ENCODE results near the gene BTBD1. TPM values are rescaled to one million over a fixed set of nuclear protein-coding genes. Genes with fewer than 3 reads are reported as not detected.
"Not testable (repeated sequence)": the region's sequence is repeated elsewhere in the genome, so short reads cannot be mapped to it uniquely, and the experiment has no call there.

The BTBD1 gene
- total and polyA plus RNA-seq, 2 donors, result 44.4 to 61.1 TPM

GRCh38 chr15:83016906-83017305, 50.1 kb downstream of the BTBD1 start:
- 97% methylated on average over 5 of the region's 5 CpGs for WGBS
- Histone ChIP-seq H3K27me3 (ENCODE audit: control insufficient read depth in 2 of 2, insufficient read depth in 1 of 2, low read length in 1 of 2) (no peaks in the 10 kb centered on the region), H3K4me3 (ENCODE audit: low read length in 2 of 2) (no peak overlapping the region), H3K36me3 (ENCODE audit: control insufficient read depth in 2 of 2, insufficient read depth in 2 of 2, low read length in 1 of 2) (peaks cover 13 to 30% of the 10 kb centered on the region in 2 donors), H3K4me1 (ENCODE audit: control insufficient read depth in 2 of 2, insufficient read depth in 2 of 2, low read length in 2 of 2) (peaks cover 8% of the 10 kb centered on the region in 2 donors), H3K9me3 (ENCODE audit: control insufficient read depth in 2 of 2, insufficient read depth in 1 of 2, low read length in 1 of 2) (no peaks in the 10 kb centered on the region), H3K27ac (ENCODE audit: low read depth in 1 of 2, low read length in 1 of 2) (no peak overlapping the region)
- no peak for DNase-seq (ENCODE audit: low read depth in 6 of 9, low spot score in 9 of 9)

DNA sequence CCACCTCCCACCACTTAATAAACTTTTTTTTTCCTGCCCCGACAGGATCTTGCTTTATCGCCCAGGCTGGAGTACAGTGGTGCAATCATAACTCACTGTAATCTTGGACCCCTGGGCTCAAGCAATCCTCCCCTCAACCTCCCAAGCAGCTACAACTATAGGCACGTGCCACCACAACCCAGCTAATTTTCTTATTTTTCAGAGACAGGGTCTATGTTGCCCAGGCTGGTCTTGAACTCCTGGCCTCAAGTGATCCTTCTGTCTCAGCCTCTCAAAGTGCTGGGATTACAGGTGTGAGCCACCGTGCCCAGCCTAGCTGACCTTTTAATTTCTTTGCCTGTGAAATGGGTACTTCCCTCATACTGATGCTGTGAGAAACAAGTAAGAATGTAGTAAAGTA, 51.7 kb downstream of the BTBD1 start:
- 97% methylated on average over 4 of the region's 4 CpGs for WGBS
- H3K27me3 ChIP-seq (ENCODE audit: control insufficient read depth in 2 of 2, insufficient read depth in 1 of 2, low read length in 1 of 2), result no peaks in the 10 kb centered on the region

DNA sequence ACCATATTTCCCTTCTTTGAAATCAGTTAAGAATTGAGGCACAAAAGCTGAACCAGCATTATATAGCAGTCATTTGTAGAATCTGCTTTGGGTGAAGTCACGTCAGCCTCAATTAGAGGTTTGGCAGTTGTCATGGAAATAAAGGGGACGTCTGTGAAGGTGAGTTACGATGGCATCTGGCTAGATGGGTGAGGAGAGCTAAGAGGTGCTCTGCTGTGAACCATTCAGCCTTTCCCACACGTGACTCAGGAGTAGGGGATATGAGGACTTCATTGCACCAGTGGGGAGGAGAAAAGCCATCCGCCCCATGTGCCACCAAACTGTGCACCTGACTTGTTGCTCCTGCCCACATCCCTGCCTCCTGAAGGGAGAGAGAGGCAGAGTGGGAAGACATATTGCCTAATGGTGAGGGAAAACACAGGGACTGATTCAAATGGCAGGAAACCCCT, 52.8 kb downstream of the BTBD1 start:
- DNase-seq (ENCODE audit: low read depth in 6 of 9, low spot score in 9 of 9), result no peak
- peaks cover 8 to 11% of the 10 kb centered on the region in 2 donors for H3K36me3 ChIP-seq (ENCODE audit: control insufficient read depth in 2 of 2, insufficient read depth in 2 of 2, low read length in 1 of 2)
- H3K27me3 ChIP-seq (ENCODE audit: control insufficient read depth in 2 of 2, insufficient read depth in 1 of 2, low read length in 1 of 2), result no peaks in the 10 kb centered on the region
- peaks cover 18 to 19% of the 10 kb centered on the region in 2 donors for H3K4me1 ChIP-seq (ENCODE audit: control insufficient read depth in 2 of 2, insufficient read depth in 2 of 2, low read length in 2 of 2)
- H3K4me3 ChIP-seq (ENCODE audit: low read length in 2 of 2), result no peak overlapping the region
- H3K27ac ChIP-seq (ENCODE audit: low read depth in 1 of 2, low read length in 1 of 2), result no peak overlapping the region
- peaks cover 0 to 7% of the 10 kb centered on the region in 2 donors for H3K9me3 ChIP-seq (ENCODE audit: control insufficient read depth in 2 of 2, insufficient read depth in 1 of 2, low read length in 1 of 2)
- 91% methylated on average over 5 of the region's 5 CpGs for WGBS

More for the DNA sequence above, 51.7 kb downstream of the BTBD1 start:
- Histone ChIP-seq H3K36me3 (ENCODE audit: control insufficient read depth in 2 of 2, insufficient read depth in 2 of 2, low read length in 1 of 2) (peaks cover 13 to 21% of the 10 kb centered on the region in 2 donors), H3K4me1 (ENCODE audit: control insufficient read depth in 2 of 2, insufficient read depth in 2 of 2, low read length in 2 of 2) (peaks cover 14 to 15% of the 10 kb centered on the region in 2 donors), H3K9me3 (ENCODE audit: control insufficient read depth in 2 of 2, insufficient read depth in 1 of 2, low read length in 1 of 2) (peaks cover 0 to 7% of the 10 kb centered on the region in 2 donors), H3K4me3 (ENCODE audit: low read length in 2 of 2) (no peak overlapping the region), H3K27ac (ENCODE audit: low read depth in 1 of 2, low read length in 1 of 2) (no peak overlapping the region)
- DNase-seq (ENCODE audit: low read depth in 6 of 9, low spot score in 9 of 9), result no peak

- Histone ChIP-seq H3K27ac (ENCODE audit: low read depth in 1 of 2, low read length in 1 of 2) (no peak overlapping the region), H3K27me3 (ENCODE audit: control insufficient read depth in 2 of 2, insufficient read depth in 1 of 2, low read length in 1 of 2) (no peaks in the 10 kb centered on the region), H3K9me3 (ENCODE audit: control insufficient read depth in 2 of 2, insufficient read depth in 1 of 2, low read length in 1 of 2) (peaks cover 0 to 7% of the 10 kb centered on the region in 2 donors), H3K36me3 (ENCODE audit: control insufficient read depth in 2 of 2, insufficient read depth in 2 of 2, low read length in 1 of 2) (peaks cover 11 to 13% of the 10 kb centered on the region in 2 donors), H3K4me1 (ENCODE audit: control insufficient read depth in 2 of 2, insufficient read depth in 2 of 2, low read length in 2 of 2) (peaks cover 18 to 19% of the 10 kb centered on the region in 2 donors), H3K4me3 (ENCODE audit: low read length in 2 of 2) (no peak overlapping the region)
- no peak for DNase-seq (ENCODE audit: low read depth in 6 of 9, low spot score in 9 of 9)
- WGBS, result over 99% methylated on average over 6 of the region's 6 CpGs
Observed at GRCh38 chr15:83012636-83013035, 54.4 kb downstream of the BTBD1 start.

DNA sequence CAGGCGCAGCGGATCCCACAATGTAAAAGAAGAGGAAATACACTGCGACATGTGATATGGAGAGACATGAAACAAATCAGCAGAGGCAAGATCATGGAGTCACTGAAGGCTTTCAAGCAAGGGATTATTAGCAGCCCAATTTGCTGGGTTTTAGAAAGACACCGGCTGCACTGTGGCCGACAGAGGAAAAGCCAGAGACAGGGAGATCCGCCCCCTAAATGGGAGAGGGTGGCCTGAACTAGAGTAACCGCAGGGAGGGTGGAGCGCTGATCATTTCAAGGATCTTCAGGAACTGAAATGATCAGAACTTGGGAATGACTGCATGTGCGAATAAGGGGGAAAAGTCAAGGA, 55.0 kb downstream of the BTBD1 start:
- peaks cover 18 to 19% of the 10 kb centered on the region in 2 donors for H3K4me1 ChIP-seq (ENCODE audit: control insufficient read depth in 2 of 2, insufficient read depth in 2 of 2, low read length in 2 of 2)
- WGBS, result 43% methylated on average over 9 of the region's 9 CpGs
- H3K36me3 ChIP-seq (ENCODE audit: control insufficient read depth in 2 of 2, insufficient read depth in 2 of 2, low read length in 1 of 2), result peaks cover 11 to 13% of the 10 kb centered on the region in 2 donors
- H3K9me3 ChIP-seq (ENCODE audit: control insufficient read depth in 2 of 2, insufficient read depth in 1 of 2, low read length in 1 of 2), result peaks cover 0 to 7% of the 10 kb centered on the region in 2 donors
- no peaks in the 10 kb centered on the region for H3K27me3 ChIP-seq (ENCODE audit: control insufficient read depth in 2 of 2, insufficient read depth in 1 of 2, low read length in 1 of 2)
- H3K27ac ChIP-seq (ENCODE audit: low read depth in 1 of 2, low read length in 1 of 2), result peak overlapping the region; percentile 89 to 92
- peak overlapping the region; percentile 89 to 97 for H3K4me3 ChIP-seq (ENCODE audit: low read length in 2 of 2)
- DNase-seq (ENCODE audit: low read depth in 6 of 9, low spot score in 9 of 9), result no peak

GRCh38 chr15:83011271-83012075, 55.6 kb downstream of the BTBD1 start, which contains the start of gene C15orf40:
TSS of gene C15orf40 (minus strand) at chr15:83011639. CDS start at chr15:83011607, 32 bp downstream.
- peaks cover 18 to 19% of the 10 kb centered on the region in 2 donors for H3K4me1 ChIP-seq (ENCODE audit: control insufficient read depth in 2 of 2, insufficient read depth in 2 of 2, low read length in 2 of 2)
- 1% methylated on average over 64 of the region's 64 CpGs for WGBS
- H3K27me3 ChIP-seq (ENCODE audit: control insufficient read depth in 2 of 2, insufficient read depth in 1 of 2, low read length in 1 of 2), result no peaks in the 10 kb centered on the region
- peak within 1 kb of the TSS; percentile 89 to 92 for H3K27ac ChIP-seq (ENCODE audit: low read depth in 1 of 2, low read length in 1 of 2)
- H3K4me3 ChIP-seq (ENCODE audit: low read length in 2 of 2), result peak within 1 kb of the TSS; percentile 89 to 97
- peaks cover 0 to 7% of the 10 kb centered on the region in 2 donors for H3K9me3 ChIP-seq (ENCODE audit: control insufficient read depth in 2 of 2, insufficient read depth in 1 of 2, low read length in 1 of 2)
- peak; percentile 61 to 93 (median 82) for DNase-seq (ENCODE audit: low read depth in 6 of 9, low spot score in 9 of 9)
- peaks cover 13 to 19% of the 10 kb centered on the region in 2 donors for H3K36me3 ChIP-seq (ENCODE audit: control insufficient read depth in 2 of 2, insufficient read depth in 2 of 2, low read length in 1 of 2)

DNA sequence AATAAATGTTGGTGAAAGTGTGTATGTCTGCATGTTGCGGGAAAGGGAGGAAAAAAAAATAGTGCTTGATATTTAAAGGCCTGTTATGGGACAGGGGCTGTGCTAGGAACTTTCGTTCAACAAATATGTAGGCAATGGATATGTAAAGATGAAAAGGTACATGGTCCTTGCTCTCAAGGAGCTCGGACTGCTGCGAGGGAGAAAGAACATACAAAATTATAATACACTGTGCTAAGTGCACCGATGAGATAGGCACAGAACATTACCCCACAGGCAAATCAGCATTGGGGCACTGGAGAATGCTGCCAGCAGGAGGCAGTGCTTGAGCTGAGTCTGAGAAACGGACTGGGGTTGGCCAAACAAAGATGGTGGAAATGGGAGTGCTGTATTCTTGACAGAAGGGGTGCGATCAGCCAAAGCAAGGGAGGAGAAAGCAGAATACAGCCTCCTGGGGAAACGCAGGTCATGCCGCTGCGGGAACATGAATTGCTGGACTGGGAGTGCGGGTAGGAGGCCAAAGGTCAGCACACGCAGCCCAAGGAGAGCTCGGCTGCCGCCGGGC, 56.3 kb downstream of the BTBD1 start:
- H3K4me3 ChIP-seq (ENCODE audit: low read length in 2 of 2), result peak overlapping the region; percentile 89 to 97
- peak; percentile 43 to 85 (median 66) for DNase-seq (ENCODE audit: low read depth in 6 of 9, low spot score in 9 of 9)
- H3K27me3 ChIP-seq (ENCODE audit: control insufficient read depth in 2 of 2, insufficient read depth in 1 of 2, low read length in 1 of 2), result no peaks in the 10 kb centered on the region
- WGBS, result 11% methylated on average over 15 of the region's 15 CpGs
- peak overlapping the region; percentile 89 to 92 for H3K27ac ChIP-seq (ENCODE audit: low read depth in 1 of 2, low read length in 1 of 2)
- peaks cover 18 to 19% of the 10 kb centered on the region in 2 donors for H3K4me1 ChIP-seq (ENCODE audit: control insufficient read depth in 2 of 2, insufficient read depth in 2 of 2, low read length in 2 of 2)
- H3K36me3 ChIP-seq (ENCODE audit: control insufficient read depth in 2 of 2, insufficient read depth in 2 of 2, low read length in 1 of 2), result peaks cover 13 to 21% of the 10 kb centered on the region in 2 donors
- H3K9me3 ChIP-seq (ENCODE audit: control insufficient read depth in 2 of 2, insufficient read depth in 1 of 2, low read length in 1 of 2), result peaks cover 0 to 7% of the 10 kb centered on the region in 2 donors

DNA sequence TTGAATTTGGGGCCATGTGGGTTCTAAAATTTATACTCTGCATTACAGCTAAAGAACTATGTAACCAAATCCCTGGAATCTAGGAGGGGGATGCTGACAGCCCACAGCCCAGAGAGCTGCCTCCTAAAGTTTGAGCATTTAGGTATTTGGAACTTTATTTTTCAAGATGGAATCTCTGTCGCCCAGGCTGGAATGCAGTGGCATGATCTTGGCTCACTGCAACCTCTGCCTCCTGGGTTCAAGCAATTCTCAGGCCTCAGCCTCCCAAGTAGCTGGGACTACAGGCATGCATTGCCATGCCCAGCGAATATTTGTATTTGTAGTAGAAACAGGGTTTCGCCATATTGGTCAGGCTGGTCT, 66.4 kb downstream of the BTBD1 start:
- WGBS, result 98% methylated on average over 3 of the region's 3 CpGs
- H3K9me3 ChIP-seq (ENCODE audit: control insufficient read depth in 2 of 2, insufficient read depth in 1 of 2, low read length in 1 of 2); H3K4me3 ChIP-seq (ENCODE audit: low read length in 2 of 2); DNase-seq (ENCODE audit: low read depth in 6 of 9, low spot score in 9 of 9); H3K27me3 ChIP-seq (ENCODE audit: control insufficient read depth in 2 of 2, insufficient read depth in 1 of 2, low read length in 1 of 2); H3K4me1 ChIP-seq (ENCODE audit: control insufficient read depth in 2 of 2, insufficient read depth in 2 of 2, low read length in 2 of 2); H3K27ac ChIP-seq (ENCODE audit: low read depth in 1 of 2, low read length in 1 of 2); H3K36me3 ChIP-seq (ENCODE audit: control insufficient read depth in 2 of 2, insufficient read depth in 2 of 2, low read length in 1 of 2): not testable (repeated sequence)
